Activated T-cell treated with anti-CD3 and anti-CD28 coated beads, Interleukin-2, amount 50 U/mL, for 48 hours (primary cell): ENCODE measurements around the gene CELA2A.
"Not testable (repeated sequence)": the region's sequence is repeated elsewhere in the genome, so short reads cannot be mapped to it uniquely, and the experiment has no call there.

Experiments used
- DNase-seq, 2 experiments: peaks; one replicate each; pipeline ENCODE4 v3.0.0-alpha.2; 2020

CELA2A gene

GRCh38 chr1:15471067-15471466 lies 14.5 kb downstream of the CELA2A start:
- DNase-seq, result not testable (repeated sequence)

- DNase-seq, result not testable (repeated sequence)
Measured at GRCh38 chr1:15471723-15472122, 15.2 kb downstream of the CELA2A start.

GRCh38 chr1:15472587-15472986 lies 16.1 kb downstream of the CELA2A start:
- no peak for DNase-seq

GRCh38 chr1:15475752-15476314 lies 19.3 kb downstream of the CELA2A start, which contains the start of gene CELA2B:
Gene CELA2B, plus strand, starts transcription at chr1:15476104. Its CDS starts 22 bp downstream, at chr1:15476126.
- no peak for DNase-seq

- no peak for DNase-seq
Measured at GRCh38 chr1:15476927-15477326, 20.4 kb downstream of the CELA2A start.

- DNase-seq, result no peak
Measured at GRCh38 chr1:15477646-15478212, 21.2 kb downstream of the CELA2A start.

GRCh38 chr1:15479654-15480347 lies 23.3 kb downstream of the CELA2A start:
- no peak for DNase-seq

GRCh38 chr1:15482455-15482854 lies 25.9 kb downstream of the CELA2A start:
- DNase-seq, result not testable (repeated sequence)

GRCh38 chr1:15482983-15483543 lies 26.5 kb downstream of the CELA2A start:
- not testable (repeated sequence) for DNase-seq

GRCh38 chr1:15483971-15484370 lies 27.4 kb downstream of the CELA2A start:
- no peak for DNase-seq

GRCh38 chr1:15484443-15484842 lies 27.9 kb downstream of the CELA2A start:
- DNase-seq, result not testable (repeated sequence)

- DNase-seq, result no peak
Measured at GRCh38 chr1:15485636-15486035, 29.1 kb downstream of the CELA2A start.

GRCh38 chr1:15486844-15487610 lies 30.5 kb downstream of the CELA2A start:
- not testable (repeated sequence) for DNase-seq

GRCh38 chr1:15488371-15488770 lies 31.8 kb downstream of the CELA2A start:
- no peak for DNase-seq

- no peak for DNase-seq
Measured at GRCh38 chr1:15489052-15489736, 32.7 kb downstream of the CELA2A start.

GRCh38 chr1:15491010-15491409 lies 34.5 kb downstream of the CELA2A start:
- peak in 1 of 2 experiments; percentile 22 for DNase-seq

- no peak for DNase-seq
Measured at GRCh38 chr1:15492596-15492995, 36.1 kb downstream of the CELA2A start.

GRCh38 chr1:15493869-15494390 lies 37.4 kb downstream of the CELA2A start:
- DNase-seq, result no peak

- no peak for DNase-seq
Measured at GRCh38 chr1:15500184-15501178, 43.9 kb downstream of the CELA2A start.

- DNase-seq, result peak; percentile 75 to 77
Measured at GRCh38 chr1:15501208-15502032, 44.9 kb downstream of the CELA2A start.
